Activated CD4-positive, alpha-beta T cell treated with anti-CD3 and anti-CD28 coated beads, Interleukin-2, Interleukin-4, amounts not matched to agents 100 ng/mL and 50 ng/mL, durations not matched to agents 16 hours and 8 hours (primary cell): ENCODE results near the gene C4BPB.
"Not testable (repeated sequence)": the region's sequence is repeated elsewhere in the genome, so short reads cannot be mapped to it uniquely, and the experiment has no call there.

Source experiments
- DNase-seq: peaks from one replicate; pipeline ENCODE4 v3.0.0-alpha.2; 2020; ENCODE audit warnings: low spot score

Gene C4BPB

GRCh38 chr1:207088701-207089626 is at the start of gene C4BPB:
Gene C4BPB (plus strand): TSS chr1:207088860. CDS start chr1:207089532, 672 bp downstream.
- DNase-seq, result no peak

- no peak for DNase-seq
Observed at GRCh38 chr1:207039380-207040180, 49.1 kb upstream of the C4BPB start.

DNA sequence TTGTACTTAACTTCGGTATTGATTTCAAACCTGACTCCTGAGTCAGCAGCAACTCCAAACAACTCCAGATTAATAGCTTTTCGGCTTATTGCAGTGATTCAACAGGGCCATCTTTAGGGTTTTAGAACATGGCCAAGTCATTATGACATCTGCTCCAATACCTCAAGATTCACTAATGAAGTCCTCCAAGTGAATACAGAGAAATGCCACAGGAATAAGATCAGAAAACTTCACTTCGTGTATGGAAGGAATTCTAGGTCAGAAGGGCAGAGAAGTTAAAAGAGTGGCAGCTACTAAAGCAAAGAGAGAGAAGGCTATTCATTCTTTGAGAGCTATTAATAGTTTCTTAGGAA is 48.5 kb upstream of the C4BPB start:
- DNase-seq, result no peak

GRCh38 chr1:207041397-207041796 is 47.3 kb upstream of the C4BPB start:
- not testable (repeated sequence) for DNase-seq

DNA sequence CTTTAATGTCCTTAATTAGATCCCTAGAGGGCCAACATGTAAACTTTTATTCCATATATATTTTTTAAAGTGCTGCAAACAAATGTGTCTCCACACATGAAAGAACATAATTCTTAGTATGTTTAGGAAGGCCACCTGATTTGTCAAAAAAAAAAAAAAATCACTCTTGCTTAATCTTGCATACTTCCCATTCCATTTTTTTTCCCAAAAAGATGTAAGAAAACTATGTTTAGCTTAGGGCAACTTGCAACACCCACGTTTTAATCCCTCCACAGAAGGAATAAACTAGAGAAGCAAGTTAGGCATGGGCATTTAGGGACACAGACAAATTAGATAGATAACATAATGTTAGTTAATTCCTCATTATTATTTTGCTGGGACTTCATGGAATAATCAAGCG is 43.2 kb upstream of the C4BPB start:
- DNase-seq, result no peak

- no peak for DNase-seq
Observed at GRCh38 chr1:207047505-207047904, 41.2 kb upstream of the C4BPB start.

- DNase-seq, result no peak
Observed at GRCh38 chr1:207048041-207048440, 40.6 kb upstream of the C4BPB start.

- DNase-seq, result no peak
Observed at GRCh38 chr1:207049054-207049453, 39.6 kb upstream of the C4BPB start.

GRCh38 chr1:207049514-207049913 is 39.1 kb upstream of the C4BPB start:
- no peak for DNase-seq

DNA sequence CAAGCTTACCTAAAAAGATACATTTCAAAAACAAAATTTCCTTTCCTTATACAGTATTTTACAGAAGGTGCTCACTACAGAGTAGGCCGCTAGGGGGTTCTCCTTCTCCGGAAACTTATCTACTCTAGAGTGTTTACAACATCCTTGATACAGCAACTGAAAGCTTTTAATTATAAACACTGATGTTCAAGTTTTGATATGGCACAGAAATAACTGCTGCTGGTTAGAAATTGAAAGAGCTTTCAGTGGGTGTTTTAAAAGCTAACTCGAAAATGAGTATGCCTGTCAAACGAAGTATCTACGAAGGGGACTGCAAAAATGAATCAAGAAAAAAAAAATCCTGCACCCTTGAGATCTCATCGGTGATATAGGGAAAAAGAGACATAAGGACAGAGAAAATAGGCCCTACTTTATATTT is 38.7 kb upstream of the C4BPB start:
- peak; percentile 64 for DNase-seq

GRCh38 chr1:207050480-207051190 is 38.0 kb upstream of the C4BPB start:
- DNase-seq, result peak; percentile 92

- no peak for DNase-seq
Observed at GRCh38 chr1:207051191-207051943, 37.3 kb upstream of the C4BPB start, which contains the start of gene YOD1. Gene YOD1 (minus strand): TSS chr1:207051208. CDS start chr1:207051030, 178 bp downstream.

GRCh38 chr1:207052911-207053769 is 35.5 kb upstream of the C4BPB start, which contains the start of gene PFKFB2:
Gene PFKFB2 (plus strand): TSS chr1:207053275. CDS start chr1:207054718, 1,443 bp downstream.
- peak; percentile 90 for DNase-seq

GRCh38 chr1:207054491-207054890 is 34.2 kb upstream of the C4BPB start:
- no peak for DNase-seq

DNA sequence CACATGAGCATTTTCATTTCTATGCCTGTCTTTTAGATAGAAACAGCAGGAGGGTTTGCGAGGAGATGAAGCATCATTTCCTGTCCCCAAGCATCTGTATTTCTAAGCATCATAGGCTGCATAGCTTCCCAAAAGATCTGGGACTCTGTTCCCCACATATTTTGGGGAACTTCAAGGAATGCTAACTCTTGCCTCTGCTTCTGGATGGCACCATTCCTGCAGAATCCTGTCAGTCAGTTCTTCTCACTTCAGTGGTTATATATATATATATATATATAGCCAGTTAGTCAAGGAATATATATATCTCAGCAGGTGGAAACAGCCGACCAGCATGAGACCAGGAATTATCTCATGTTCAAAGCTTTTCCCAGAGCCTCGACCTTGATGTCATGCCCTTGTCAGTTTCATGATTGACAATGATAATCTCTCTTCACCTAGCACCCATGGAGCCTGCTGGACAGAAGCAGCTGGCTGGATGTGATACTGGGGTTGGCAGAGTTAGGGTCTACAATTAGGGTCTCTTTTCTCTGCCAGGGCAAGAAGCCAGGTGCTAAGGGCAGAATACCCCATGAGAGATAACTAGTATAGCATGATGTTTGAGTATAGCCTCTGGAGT is 33.2 kb upstream of the C4BPB start:
- DNase-seq, result no peak

DNA sequence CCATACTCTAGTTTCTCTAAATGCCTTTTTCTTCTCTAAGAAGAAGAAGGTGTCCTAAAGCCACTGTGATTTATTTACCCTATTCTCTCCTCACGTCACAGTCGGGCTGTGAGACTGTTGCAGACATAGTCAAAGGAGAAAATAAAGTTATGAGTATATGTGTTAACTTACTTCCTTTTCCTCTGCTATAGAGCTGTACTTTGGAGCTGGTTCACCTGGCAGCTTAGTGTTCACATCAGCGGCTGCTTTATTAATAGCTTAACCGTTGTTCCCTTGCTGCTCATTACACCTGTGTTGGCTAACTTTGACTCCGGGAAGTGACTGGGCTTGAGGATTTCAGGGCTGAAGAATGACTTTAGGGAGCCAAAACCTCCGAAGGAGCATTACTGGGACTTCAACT is 32.0 kb upstream of the C4BPB start:
- no peak for DNase-seq

GRCh38 chr1:207058252-207058651 is 30.4 kb upstream of the C4BPB start:
- DNase-seq, result no peak

DNA sequence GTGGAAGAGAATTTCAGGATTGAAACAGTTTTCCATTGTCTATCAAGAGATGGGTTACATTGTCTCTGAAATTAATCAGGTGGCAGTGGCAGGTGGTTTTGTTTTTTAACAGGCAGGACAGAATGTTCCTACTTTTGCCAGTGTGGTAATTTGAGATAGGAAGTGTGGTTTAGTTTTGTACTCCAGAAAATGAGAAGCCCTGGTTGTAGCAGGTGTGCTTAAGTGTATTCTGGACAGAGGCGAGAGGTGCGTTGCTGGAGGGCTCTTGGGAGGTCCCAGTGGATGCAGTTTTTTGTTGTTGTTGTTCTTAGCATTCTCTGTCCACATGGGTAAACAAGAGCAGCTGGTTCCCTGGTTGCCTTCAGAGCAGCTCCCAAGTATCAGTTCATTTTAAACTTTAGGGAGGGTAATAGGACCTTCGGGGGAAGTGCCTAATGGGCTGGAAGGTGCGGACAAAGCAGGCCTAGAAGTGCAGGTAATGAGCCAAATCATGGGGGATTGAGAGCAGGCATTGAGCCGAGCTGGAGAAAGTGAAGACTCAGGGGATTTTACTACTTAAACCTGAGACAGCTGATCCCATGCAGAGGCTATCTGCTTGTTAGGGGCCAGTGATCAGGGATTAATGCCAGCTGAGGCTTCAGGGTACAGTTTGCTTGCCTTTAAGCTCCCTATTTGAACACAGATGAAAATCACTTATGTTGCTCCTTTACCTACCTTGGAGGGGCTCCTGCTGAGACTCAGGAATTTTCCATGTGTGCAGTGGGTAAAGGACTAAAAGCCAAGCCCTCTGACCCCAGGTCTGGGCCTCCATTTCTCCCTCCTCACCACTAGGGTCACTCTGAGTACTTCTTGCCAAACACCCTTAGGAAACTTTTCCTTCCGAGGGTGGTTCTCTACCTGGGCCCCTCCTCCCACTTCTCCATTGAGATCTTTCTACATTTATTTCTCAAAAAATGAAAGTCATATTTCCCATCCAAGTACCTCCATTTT is 29.5 kb upstream of the C4BPB start:
- no peak for DNase-seq

DNA sequence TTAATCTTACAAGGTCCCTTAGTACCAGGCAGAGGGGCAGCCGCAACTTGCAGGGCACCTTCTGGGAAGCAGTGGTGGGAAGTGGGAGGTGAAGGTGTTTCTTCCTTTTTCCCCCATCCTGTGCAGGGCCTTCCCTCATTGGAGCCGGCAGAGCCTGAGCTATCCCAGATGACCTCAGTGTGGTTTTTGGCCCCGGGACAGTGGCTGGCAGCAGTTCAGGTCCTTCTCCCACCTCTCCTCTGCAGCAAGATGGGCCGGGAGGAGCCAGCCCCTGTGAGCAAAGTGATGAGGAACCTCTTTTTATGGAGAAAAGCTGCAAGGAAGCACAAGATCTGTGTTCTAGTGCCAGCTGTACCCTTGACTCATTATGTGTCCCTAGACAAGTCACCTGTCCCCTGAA is 28.8 kb upstream of the C4BPB start:
- no peak for DNase-seq
